ENCODE measurements around the gene TEX19.

- no peak for TF ChIP-seq CTCF (IDR thresholded peaks at IDR 0.05; ENCODE audit: insufficient read depth, low read length)
- TF ChIP-seq POLR2AphosphoS5 (IDR thresholded peaks at IDR 0.05; ENCODE audit: low read depth): no peak
- TF ChIP-seq REST (IDR thresholded peaks at IDR 0.05; ENCODE audit: insufficient replicate concordance, low read depth): no peak
- TF ChIP-seq GABPA (IDR thresholded peaks at IDR 0.05; ENCODE audit: low read depth): no peak
These were observed 40.6 kb downstream of the TEX19 start for GRCh38 chr17:82399601-82400101.

Data from HL-60 (cell line).